CD4-positive, alpha-beta T cell treated with Interferon gamma for 1 hour (primary cell): ENCODE measurements around the gene PRM1.
"Not testable (repeated sequence)": the region's sequence is repeated elsewhere in the genome, so short reads cannot be mapped to it uniquely, and the experiment has no call there.

ENCODE experiments used
- DNase-seq: peaks from one replicate; pipeline ENCODE4 v3.0.0-alpha.2; 2020

PRM1 gene

DNA sequence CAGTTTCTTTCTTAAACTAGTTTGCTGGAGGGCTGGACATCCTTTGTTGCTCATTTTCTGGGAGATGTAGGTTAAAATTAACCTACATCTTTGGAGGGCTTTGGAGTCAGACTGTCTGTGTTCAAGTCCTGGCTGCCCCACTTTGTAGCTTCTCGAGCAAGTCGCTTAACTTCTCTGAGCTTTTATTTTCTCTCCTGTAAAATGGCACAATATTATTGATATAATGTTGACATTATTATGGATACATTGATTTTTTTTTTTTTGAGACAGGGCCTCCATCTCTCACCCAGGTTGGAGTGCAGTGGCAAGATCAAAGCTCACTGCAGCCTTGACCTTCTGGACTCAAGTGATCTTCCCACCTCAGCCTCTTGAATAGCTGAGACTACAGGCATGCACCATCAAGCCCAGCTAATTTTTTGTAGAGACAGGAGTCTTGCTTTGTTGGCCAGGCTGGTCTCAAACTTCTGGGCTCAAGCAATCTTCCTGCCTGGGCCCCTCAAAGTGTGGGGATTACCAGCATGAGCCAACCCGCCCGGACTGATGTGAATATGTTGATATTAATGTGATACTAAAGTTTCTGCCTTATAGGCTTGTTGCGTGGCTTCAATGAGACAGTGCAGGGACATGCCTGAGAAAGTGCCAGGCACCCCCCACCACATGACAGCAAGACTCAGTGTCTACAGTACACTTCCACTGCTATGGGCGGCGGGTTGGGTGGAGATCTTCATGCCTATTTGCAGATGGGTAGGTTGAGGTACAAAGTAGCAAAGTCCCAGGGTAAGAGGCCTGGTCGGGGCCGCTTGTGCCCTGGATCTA, 32.6 kb upstream of the PRM1 start:
- no peak for DNase-seq

DNA sequence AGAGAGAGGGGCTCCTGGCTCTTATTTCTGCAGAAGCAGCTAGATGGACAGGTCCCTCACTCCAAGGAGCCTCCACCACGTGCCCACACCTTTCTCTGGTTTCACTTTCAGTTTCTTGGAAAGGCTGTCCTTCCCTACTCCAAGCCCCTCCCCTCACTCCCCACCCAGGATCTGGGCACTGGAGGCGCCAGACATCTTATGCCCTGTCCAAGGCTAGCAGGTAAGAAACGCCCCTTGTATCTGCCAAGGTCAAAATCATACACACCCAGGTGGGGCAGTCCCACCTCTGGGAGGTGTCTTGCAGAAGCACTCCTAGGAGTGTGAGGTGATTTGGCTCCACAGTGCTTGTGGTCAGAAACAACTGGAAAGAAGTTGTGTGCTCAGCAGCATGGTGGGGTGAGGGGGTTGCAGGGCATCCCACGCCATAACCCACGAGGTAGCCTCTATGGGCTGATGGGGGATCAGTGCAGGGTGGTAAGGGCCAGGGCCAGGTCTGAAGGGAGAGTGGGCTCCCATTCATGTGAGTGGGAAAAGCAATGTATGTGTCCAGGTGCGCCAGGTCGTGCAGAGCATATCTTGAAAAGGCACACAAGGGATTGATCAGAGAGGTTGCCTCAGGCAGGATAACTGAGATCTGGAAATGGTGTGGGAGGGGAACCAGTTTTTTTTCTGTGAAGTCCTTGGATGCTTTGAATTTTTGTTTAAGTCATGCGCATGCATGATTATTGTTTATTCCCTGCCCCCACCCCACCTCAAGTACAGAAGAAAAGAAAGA, 31.8 kb upstream of the PRM1 start:
- peak; percentile 25 for DNase-seq

DNA sequence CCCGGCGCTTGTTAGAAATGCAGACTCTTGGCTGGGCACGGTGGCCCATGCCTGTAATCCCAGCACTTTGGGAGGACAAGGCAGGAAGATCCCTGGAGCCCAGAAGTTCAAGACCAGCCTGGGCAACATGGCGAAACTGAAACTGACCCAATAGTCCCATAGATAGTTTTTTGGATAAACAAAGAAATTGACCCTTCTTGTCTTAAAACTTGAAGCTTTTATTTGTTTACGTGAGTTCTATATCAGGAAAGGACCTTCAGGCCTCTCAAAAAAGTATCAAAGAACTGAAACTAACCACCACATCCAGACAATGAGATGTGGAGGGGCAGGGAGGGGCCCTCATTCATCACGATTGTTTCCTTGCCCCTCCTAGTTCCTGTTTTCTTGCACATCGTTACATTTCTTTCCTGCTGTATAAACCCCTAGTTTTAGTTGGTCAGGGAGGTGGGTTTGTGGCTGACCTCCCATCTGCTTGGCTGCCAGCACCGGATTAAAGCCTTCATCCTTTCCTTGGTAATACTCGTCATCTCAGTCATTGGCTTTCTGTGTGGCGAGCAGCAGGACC, 29.9 kb upstream of the PRM1 start:
- DNase-seq: peak; percentile 72

DNA sequence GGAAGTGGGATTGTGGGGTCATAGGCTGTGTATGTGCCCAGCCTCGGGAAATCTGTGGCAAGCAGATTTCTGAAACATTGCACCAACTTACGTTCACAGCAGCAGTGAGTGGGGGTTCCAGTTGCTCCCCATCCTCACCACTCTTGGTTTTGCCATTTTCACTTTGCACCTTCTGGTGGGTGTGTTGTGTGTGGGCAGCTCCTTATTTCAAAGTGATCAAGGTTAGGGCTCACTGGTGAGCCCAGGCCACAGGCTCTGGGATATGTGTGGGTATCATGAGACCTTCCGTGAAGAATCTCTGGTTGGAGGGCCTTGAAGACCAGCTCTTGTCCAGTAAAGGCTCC, 29.5 kb upstream of the PRM1 start:
- DNase-seq: no peak

DNA sequence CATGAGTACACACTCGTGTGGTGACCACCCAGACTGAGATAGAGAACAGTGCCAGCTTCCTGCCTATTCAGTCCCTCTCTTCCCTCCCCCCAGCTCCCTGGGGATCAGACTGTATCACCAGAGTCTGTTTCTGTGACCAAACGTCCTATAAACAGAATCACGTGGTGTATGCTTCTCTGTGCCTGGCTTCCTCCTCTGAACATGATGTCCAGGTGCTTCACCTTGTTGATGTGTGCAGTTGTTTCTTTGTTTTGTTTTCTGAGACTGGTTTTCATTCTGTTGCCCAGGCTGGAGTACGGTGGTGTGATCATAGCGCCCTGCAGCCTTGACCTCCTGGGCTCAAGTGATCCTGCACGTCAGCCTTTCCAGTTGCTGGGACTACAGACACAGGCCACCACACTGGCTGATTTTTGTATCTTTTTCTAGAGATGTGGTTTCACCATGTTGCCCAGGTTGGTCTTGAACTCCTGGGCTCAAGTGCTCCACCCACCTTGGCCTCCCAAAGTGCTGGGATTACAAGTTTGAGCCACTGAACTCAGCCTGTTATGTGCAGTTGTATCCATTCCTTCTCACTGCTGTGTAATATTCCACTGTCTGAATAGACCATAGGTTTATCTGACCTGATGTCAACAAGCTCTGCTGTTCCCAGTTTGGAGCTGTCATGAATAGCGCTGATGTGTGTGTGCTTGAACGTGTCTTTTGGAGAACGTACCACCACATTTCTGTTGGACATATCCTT, 28.9 kb upstream of the PRM1 start:
- peak; percentile 73 for DNase-seq

DNA sequence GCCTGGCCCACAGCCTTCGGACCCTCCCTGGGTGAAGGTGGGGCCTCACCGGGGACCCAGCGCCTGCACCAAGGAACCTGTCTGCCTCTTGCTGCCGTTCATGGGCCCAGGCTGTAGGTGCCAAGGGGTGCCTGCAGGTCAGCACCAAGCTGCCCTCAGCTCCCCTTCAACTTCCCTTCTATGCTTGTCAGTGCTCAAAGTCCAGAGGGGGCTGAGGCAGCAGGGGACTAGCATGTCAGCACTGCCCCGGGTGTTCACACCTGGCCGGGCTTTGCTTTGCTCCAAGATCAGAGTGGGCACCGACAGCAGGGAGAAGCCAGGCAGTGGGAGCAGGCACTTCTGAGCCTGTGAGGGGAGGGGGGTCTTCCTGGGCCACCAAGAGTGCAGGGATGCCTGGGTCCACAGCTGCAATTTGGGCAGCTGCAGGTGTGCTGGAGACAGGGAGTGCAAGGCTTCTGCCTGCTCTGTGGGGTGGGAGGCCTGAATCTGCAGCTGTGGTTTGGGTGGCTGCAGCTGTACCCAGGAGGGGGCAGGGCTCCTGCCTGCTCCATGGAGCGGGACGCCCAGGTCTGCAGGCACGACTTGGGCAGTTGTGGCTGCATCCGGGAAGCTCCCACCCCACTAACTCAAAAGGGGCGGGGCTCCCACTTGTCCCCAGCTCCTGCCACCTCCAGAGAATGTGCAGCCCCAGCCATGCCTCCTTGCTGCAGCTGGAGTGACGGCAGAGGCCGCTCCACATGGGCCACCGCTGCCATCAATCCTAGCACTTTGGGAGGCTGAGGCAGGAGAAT, 27.6 kb upstream of the PRM1 start:
- peak; percentile 63 for DNase-seq

DNA sequence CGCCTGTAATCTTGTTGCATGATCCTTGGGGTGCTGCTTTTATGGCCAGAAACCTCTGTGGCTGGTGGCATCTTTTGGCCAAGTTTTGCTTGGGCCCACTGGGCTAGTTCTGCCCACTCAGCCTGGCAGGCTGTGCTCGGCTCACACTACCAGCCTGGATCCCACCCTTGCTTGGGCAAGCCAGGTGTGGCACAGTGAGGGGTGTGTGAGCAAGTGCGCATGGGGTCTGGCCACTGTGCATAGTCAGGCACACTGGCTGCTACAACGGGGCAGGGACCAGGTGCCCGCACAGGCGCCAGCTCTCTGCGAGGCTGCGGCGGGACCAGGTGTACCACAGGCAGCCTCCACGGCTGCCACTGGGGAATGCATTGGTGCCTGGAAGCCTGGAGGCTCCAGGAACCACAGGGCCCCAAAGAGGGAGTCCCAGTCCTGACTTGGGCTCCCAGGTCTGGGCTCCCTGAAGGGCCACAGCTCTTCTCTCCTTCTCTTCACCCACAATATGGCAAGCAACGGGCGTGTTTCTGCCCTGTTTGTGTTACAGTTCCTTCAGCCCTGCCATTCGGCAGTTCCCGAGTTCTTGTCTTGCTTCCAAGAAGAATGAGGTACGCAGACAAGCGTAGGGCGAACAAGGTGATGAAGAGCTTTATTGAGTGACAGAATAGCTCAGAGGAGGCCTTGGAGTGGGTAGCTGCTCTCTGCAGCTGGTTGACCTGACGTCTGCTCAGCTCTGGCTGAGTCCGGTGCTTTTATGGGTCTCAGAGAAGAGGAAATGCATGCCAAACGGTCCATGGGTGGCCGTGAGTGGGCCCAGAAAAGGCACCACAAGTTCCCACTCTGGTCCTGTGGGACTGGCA, 26.7 kb upstream of the PRM1 start:
- DNase-seq: no peak

DNA sequence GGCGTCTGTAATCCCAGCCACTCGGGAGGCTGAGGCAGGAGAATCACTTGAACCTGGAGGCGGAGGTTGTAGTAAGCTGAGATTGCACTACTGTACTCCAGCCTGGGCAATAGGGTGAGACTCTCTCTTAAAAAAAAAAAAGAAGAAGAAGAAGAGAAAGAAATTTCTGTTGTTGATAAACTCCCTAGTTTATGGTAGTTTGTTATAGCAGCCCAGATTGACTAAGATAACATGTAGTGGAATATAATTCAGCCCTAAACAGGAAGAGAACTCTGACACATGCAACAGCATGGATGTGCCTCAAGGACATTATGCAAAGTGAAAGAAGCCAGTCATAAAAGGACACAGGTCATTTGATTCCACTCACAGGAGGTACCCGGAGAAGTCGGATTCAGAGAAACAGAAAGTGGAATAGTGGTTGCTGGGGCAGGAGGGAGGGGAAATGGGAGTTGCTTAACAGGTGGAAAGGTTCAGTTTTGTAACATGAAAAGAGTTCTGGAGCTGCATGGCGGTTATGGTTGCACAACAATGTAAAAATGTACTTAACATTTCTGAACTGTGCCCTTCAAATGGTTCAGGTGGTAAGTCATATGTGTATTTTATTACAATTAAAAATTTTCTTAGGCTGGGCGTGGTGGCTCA, 26.0 kb upstream of the PRM1 start:
- DNase-seq: peak; percentile 36

DNA sequence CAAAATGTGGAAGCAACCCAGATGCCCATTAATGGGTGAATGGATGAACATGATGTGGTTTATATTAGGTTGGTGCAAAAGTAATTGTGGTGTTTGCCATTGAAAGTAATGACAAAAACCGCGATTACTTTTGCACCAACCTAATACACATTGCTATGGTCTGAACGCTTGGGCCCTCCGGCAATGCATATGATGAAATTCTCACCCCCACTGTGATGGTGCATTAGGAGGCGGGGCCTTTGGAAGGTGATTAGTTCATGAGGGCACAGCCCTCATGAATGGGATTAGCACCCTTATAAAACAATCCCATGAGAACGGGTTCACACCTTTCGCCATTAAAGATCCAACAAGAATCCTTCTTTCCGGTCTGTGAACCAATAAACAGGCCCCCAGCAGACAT, 25.3 kb upstream of the PRM1 start:
- no peak for DNase-seq

DNA sequence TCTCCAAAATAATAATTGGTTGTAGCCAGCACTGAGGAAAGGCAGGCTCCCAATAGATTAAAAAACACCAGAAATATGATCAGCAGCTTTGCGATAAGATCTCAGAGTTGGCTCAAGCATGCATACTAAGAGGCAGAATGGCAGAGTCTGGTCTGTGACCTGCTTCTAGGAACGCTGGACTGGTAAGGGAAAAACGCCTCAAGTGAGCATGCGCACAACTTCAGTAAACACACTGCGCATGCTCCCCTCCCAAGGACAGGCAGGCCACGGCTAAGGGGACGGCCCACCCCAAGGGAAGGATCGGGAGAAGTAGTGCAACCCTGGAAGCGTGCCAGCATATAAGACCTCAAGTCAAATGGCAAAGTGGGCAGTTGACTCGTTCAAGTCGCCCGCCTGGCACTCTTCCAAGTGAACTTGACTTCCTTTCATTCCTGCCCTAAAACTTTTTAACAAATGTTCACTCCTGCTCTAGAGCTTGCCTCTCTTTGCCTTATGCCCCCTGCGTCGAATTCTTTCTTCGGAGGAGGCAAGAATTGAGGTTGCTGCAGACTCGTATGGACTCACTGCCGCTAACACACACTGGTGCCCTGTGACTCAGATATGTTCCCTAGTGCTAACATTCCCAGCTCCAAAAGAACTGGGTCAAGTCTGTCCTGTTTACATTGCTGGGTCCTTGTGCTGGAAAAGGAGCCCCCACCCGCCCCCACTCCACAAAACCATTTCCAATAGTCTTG, 22.4 kb upstream of the PRM1 start:
- DNase-seq: no peak

DNA sequence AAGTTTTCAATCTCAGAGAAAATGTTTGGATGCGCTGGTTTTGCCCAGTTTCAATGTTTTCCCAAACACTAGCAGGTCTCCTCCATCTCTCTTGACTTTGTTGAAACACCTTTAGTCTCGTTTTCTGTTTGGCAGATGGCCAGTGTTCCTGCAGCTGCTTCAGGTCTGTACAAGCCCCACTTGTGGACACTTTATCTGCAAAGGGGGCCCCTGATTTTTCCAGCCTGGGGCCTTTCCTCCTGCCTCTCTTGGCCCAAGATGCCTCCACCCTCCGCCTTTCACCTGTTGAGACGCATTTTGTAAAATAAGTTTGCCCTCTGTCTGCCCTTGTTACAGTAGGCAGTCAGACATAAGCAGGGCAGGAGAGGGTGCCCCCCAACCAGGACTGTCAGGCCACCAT, 21.8 kb upstream of the PRM1 start:
- no peak for DNase-seq

DNA sequence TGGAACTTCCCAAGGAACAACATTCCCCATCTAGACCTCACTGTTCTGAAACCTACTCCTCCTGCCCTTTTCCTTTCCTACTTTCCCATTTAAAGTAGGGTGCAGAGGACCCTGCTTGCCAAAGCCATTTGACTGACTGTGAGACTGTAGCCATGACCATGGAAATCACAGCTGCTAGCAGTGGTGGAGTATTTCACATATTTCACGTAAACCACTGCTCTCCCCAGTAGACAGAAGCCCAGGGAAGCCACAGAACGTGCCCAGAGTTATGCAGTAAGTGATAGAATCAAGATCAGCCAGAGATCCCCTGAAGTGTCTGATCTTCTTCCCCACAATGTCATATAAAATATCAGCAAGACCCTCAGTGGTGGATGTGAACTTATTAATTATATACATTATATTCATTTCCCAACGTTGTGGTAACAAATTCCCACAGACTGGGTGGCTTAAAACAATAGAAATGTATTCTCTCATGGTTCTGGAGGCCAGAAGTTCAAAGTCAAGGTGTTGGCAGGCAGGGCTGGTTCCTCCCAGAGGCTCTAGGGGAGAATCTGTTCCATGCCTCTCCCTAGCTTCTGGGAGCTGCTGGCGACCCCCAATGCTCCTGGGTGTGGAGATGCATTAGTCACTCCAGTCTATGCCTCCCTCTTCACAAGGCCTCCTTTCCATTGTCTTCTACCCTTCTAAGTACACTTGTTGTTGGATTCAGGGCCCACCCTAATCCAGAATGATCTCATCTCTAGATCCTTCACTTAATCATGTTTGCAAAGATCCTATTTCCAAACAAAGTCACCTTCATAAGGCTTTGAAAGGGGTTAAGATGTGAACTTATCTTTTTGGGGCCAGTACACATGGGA, 20.7 kb upstream of the PRM1 start:
- no peak for DNase-seq

DNA sequence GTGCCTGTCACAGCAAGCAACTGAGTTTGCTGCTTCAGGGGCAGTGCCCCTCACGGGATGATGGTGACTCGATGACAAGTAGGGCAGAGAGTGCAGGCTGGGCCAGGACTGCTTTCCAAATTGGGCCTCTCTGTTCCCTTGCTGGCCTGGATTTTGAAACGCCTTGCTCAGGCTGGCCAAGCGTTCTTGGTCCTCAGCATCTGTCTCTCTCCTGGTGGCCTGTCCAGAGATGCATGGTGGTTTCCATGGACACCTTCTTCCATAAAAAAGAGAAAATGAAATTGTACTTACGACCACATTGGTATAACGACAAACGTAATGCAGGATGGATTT, 19.4 kb upstream of the PRM1 start:
- no peak for DNase-seq

DNA sequence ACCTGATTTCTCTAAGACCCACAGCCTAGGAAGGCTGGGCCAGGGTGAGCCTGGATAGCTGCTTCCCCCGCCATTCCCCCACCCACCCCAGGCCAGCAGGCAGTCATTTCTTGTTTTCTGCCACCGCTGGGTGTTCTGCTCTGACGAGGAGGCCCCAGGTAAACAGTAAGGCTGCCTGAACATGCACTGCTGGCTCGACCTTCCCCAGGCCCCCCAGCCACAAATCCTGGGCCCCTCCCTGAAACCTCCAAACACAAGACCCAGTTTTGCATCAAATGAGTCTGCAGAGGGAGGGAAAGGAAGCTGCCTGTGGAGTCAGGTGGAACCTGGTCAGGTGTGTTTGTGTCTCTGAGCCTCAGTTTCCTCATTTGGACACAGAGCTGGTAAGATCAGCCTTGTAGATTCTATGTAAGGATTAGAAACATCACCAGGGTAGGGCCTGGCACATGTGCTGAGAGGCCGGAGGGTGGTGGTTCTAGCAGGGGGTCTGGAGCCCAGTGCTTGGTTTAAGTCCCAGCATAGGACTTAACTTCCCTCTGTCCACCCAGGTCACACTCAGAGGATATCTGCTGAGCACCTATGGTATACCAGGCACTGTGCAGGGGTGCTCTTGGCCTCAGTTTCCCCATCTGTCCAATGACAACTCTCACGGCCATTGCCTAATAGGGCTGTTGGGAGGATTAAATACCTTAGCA, 18.9 kb upstream of the PRM1 start:
- no peak for DNase-seq

DNA sequence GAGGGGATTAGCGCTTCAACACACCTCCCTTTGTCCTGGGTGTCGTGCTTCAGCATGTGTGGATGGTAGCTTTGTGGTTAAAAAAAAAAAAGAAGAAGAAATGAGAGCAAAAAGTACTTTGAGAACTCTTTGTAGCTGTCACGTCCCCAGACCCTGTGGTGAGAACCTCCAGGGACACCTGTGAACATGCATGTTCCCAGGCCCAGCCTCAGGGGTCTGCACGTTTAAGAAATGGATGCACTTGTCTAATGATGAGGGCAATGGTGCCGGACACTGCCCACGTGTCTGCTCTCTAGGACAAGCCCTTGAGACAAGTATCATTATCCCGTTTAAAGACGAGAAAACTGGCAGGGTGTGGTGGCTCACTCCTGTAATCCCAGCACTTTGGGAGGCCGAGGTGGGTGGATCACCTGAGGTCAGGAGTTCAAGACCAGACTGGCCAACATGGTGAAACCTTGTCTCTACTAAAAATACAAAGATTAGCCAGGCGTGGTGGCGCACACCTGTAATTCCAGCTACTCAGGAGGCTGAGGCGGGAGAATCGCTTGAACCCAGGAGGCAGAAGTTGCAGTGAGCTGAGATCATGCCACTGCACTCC, 17.9 kb upstream of the PRM1 start:
- not testable (repeated sequence) for DNase-seq

DNA sequence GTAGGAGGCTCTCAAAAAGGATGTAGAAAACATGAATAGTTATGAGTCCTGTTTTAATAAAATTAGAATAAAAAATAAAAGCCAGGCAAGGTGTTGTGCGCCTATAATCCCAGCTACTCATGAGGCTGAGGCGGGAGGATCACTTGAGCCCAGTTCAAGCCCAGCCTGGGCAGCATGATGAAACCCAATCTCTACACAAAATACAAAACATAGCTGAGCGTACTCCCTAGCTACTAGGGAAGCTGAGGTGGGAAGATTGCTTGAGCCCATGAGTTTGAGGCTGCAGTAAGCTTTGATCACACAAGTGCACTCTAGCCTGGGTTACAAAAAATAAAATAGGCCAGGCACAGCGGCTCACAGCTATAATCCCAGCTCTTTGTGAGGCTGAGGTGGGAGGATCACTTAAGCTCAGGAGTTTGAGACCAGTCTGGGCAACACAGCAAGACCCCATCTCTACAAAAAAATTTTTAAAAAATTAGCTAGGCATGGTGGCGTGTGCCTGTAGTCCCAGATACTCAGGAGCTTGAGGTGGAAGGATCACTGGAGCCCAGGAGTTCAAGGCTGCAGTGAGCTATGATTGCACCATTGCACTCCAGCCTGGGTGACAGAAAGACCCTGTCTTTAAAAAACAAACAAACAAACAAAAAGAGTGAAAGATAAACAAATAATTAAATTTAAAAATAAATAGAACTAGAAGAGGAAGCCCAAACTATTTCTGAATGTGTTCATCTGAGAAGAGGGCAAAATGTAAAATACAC, 17.2 kb upstream of the PRM1 start:
- no peak for DNase-seq

DNA sequence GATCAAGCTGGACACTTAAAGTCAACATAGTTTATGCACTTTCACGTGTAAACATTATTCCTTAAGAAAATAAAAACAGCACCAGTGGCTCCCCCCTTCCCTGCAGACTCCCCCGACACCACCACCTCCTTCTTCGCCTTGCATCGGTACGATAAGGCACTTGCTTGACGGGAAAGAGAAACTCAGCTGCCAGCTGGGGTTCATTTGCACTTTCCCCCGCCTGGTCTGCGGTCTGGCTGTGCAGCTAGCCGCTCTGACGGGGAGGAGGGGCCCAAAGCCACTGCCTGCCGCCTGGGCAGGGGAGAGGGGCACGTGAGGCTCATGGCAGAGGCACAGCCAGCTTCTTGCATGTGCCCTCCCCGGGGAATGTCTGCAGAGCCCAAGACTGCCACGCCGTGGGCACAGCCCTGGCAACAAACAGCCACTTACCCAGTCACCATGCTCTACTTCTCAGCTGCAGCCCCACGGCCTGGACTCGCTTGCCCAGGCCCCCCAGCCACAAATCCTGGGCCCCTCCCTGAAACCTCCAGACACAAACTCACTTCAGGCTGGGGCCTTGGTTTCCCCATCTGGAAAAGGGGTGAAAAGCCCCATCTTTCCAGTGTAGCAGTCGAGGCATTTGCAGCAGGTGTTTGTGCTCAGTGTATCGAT, 16.5 kb upstream of the PRM1 start:
- peak; percentile 91 for DNase-seq
